ENCODE results near the gene TINCR.
A peak's percentile ranks its signal among the peaks of the same experiment; 100 is the strongest.

DNA sequence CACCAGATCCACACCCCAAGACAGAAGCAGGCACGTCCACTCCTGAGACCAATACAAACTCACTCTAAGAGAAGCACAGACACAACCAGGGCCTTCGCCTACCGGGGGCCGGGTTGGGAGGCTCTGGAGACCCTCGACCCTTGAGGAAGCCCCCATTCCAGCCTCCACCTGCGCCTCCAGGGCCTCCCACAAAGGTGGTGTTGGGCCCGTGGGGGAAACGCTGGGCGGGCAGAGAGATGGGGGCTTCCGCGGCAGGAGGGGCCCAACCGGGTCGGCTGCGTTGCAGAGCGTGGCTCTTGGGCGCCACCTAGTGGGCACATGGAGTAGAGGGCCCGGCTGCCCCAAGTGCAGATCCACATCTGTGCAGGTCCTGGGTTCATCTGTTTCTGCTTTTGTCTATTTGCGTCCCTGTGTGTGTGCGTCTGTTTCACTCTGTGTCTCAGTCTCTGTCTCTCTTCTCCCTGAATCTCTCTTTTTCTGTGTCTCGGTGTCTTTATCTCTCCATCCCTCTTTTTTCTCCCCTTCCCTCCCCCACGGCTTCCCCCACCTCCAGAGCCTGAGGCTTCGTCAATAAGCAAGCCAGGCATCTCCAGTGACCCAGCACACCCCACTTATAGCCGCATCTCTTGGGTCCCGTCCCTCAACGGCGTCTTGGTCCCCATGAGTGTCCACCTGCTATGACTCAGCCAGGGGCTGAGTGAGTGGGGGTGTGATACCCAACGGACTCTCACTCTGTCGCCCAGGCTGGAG is 10.5 kb upstream of the TINCR start:
- TF ChIP-seq CTCF (conservative IDR thresholded peaks at IDR 0.05 in 1 of 2, IDR thresholded peaks at IDR 0.05 in 1 of 2; ENCODE audit: extremely low read depth in 1 of 2, insufficient read depth in 1 of 2, low read depth in 1 of 2, low read length in 2 of 2), result peak; percentile 85 to 99
- no peak for TF ChIP-seq EZH2 (IDR thresholded peaks at IDR 0.05; ENCODE audit: borderline replicate concordance, low read length)
